HEK293 (cell line): ENCODE results near the gene IGSF3.

Experiments used
- CTCF ChIA-PET: fragments of 350-600 bp; formaldehyde crosslinking; extraction: SDS; loops from one replicate; lab custom pipeline; 2021; ENCODE audit warnings: antibody characterized with exemption; lab: Yijun Ruan, JAX
- POLR2A ChIA-PET: fragments of 300-600 bp; formaldehyde crosslinking; extraction: SDS; loops from one replicate; lab custom pipeline; 2020; ENCODE audit warnings: antibody characterized with exemption, inconsistent platforms; lab: Yijun Ruan, JAX
- H3K27ac ChIP-seq: fragments of 200-500 bp; sonication (Bioruptor generic); 2 replicates; pipeline ENCODE4 v1.5.1; 2014; ENCODE audit warnings: low read depth, low read length, control low read depth, inconsistent platforms; ENCODE audit errors: extremely low read depth
- H3K36me3 ChIP-seq, 2 experiments: fragments of 200-500 bp in 1 of 2; sonication (Bioruptor generic) in 1 of 2; 1 replicate in 1 of 2; 2 replicates in 1 of 2; pipeline ENCODE4 v1.5.1; 2014 to 2017; ENCODE audit warnings: inconsistent platforms in 2 of 2, low read length in 2 of 2; ENCODE audit not compliant: control insufficient read depth in 2 of 2, insufficient read depth in 1 of 2
- H3K4me1 ChIP-seq: fragments of 200-500 bp; sonication (Bioruptor generic); 2 replicates; pipeline ENCODE4 v1.5.1; 2014; ENCODE audit warnings: mild to moderate bottlenecking, low read length, inconsistent platforms; ENCODE audit not compliant: control insufficient read depth, insufficient read depth
- H3K4me3 ChIP-seq: 2 replicates; pipeline ENCODE4 v1.5.1; 2011; ENCODE audit warnings: low read depth, mild to moderate bottlenecking, control low read depth, low read length, moderate library complexity
- H3K9me3 ChIP-seq: fragments of 200-500 bp; sonication (Bioruptor generic); 2 replicates; pipeline ENCODE4 v1.5.1; 2014; ENCODE audit warnings: low read depth, low read length, inconsistent platforms; ENCODE audit not compliant: control insufficient read depth, insufficient read depth
- FEZF1 ChIP-seq: fragments of 450-650 bp; formaldehyde crosslinking; IDR thresholded peaks from 2 replicates; pipeline ENCODE4 v1.5.1; 2016; ENCODE audit warnings: missing biosample characterization, missing genetic modification characterization
- HIC1 ChIP-seq: fragments of 450-650 bp; formaldehyde crosslinking; IDR thresholded peaks from 2 replicates; pipeline ENCODE4 v1.5.1; 2016; ENCODE audit warnings: missing biosample characterization, missing genetic modification characterization
- KLF7 ChIP-seq: fragments of 450-650 bp; formaldehyde crosslinking; IDR thresholded peaks from 2 replicates; pipeline ENCODE4 v1.5.1; 2016; ENCODE audit warnings: missing biosample characterization, missing genetic modification characterization, borderline replicate concordance
- KLF9 ChIP-seq: fragments of 450-650 bp; formaldehyde crosslinking; IDR thresholded peaks from 2 replicates; pipeline ENCODE4 v1.5.1; 2016; ENCODE audit warnings: missing biosample characterization, missing genetic modification characterization, low read depth
- MEIS1 ChIP-seq: sonication (generic); formaldehyde crosslinking; IDR thresholded peaks from 2 replicates; pipeline ENCODE4 v1.8.1; 2022; ENCODE audit warnings: missing genetic modification reagents, mild to moderate bottlenecking, borderline replicate concordance
- OSR2 ChIP-seq: fragments of 450-650 bp; formaldehyde crosslinking; IDR thresholded peaks from 2 replicates; pipeline ENCODE4 v1.5.1; 2016; ENCODE audit warnings: missing biosample characterization, missing genetic modification characterization
- PRDM1 ChIP-seq: fragments of 450-650 bp; formaldehyde crosslinking; IDR thresholded peaks from 2 replicates; pipeline ENCODE4; 2016; ENCODE audit warnings: missing biosample characterization, missing genetic modification characterization
- SCRT2 ChIP-seq: fragments of 450-650 bp; formaldehyde crosslinking; IDR thresholded peaks from 2 replicates; pipeline ENCODE4 v1.5.1; 2016; ENCODE audit warnings: missing biosample characterization, missing genetic modification characterization
- YY1 ChIP-seq: fragments of 450-650 bp; formaldehyde crosslinking; IDR thresholded peaks from 2 replicates; pipeline ENCODE4 v1.5.1; 2018; ENCODE audit warnings: missing biosample characterization, missing genetic modification characterization
- ZBTB20 ChIP-seq: fragments of 450-650 bp; formaldehyde crosslinking; IDR thresholded peaks from 2 replicates; pipeline ENCODE4 v1.5.1; 2016; ENCODE audit warnings: missing biosample characterization, missing genetic modification characterization
- ZFHX2 ChIP-seq: fragments of 450-650 bp; formaldehyde crosslinking; conservative IDR thresholded peaks from 2 replicates; pipeline ENCODE4 v1.5.1; 2016; ENCODE audit warnings: missing biosample characterization, missing genetic modification characterization
- ZFP69B ChIP-seq: fragments of 450-650 bp; formaldehyde crosslinking; IDR thresholded peaks from 2 replicates; pipeline ENCODE4 v1.5.1; 2016; ENCODE audit warnings: missing biosample characterization, missing genetic modification characterization
- ZNF133 ChIP-seq: fragments of 450-650 bp; formaldehyde crosslinking; IDR thresholded peaks from 2 replicates; pipeline ENCODE4 v1.5.1; 2016; ENCODE audit warnings: missing biosample characterization, missing genetic modification characterization
- ZNF155 ChIP-seq: fragments of 450-650 bp; formaldehyde crosslinking; IDR thresholded peaks from 2 replicates; pipeline ENCODE4 v1.5.1; 2016; ENCODE audit warnings: missing biosample characterization, missing genetic modification characterization
- ZNF169 ChIP-seq: fragments of 450-650 bp; formaldehyde crosslinking; IDR thresholded peaks from 2 replicates; pipeline ENCODE4 v1.5.1; 2016; ENCODE audit warnings: missing biosample characterization, missing genetic modification characterization
- ZNF274 ChIP-seq, 2 experiments: fragments of 200-500 bp in 1 of 2; fragments of 450-650 bp in 1 of 2; sonication (Bioruptor generic) in 1 of 2; formaldehyde crosslinking in 1 of 2; IDR thresholded peaks; 2 replicates each; pipeline versions ENCODE4 v1.5.1 to v1.6.1; 2014 to 2016; ENCODE audit warnings: borderline replicate concordance in 1 of 2, inconsistent platforms in 1 of 2, low read length in 1 of 2, missing biosample characterization in 1 of 2, missing genetic modification characterization in 1 of 2
- ZNF280C ChIP-seq: fragments of 450-650 bp; formaldehyde crosslinking; IDR thresholded peaks from 2 replicates; pipeline ENCODE4 v1.5.1; 2016; ENCODE audit warnings: missing biosample characterization, missing genetic modification characterization
- ZNF280D ChIP-seq: fragments of 450-650 bp; formaldehyde crosslinking; IDR thresholded peaks from 2 replicates; pipeline ENCODE4 v1.5.1; 2016; ENCODE audit warnings: missing biosample characterization, missing genetic modification characterization
- ZNF473 ChIP-seq: fragments of 450-650 bp; formaldehyde crosslinking; IDR thresholded peaks from 2 replicates; pipeline ENCODE4 v1.5.1; 2017; ENCODE audit warnings: missing biosample characterization, missing genetic modification characterization
- ZNF610 ChIP-seq: fragments of 450-650 bp; formaldehyde crosslinking; IDR thresholded peaks from 2 replicates; pipeline ENCODE4 v1.5.1; 2016; ENCODE audit warnings: missing biosample characterization, missing genetic modification characterization, borderline replicate concordance
- ZNF621 ChIP-seq: fragments of 450-650 bp; formaldehyde crosslinking; IDR thresholded peaks from 2 replicates; pipeline ENCODE4 v1.5.1; 2017; ENCODE audit warnings: missing biosample characterization, missing genetic modification characterization
- ZNF670 ChIP-seq: fragments of 450-650 bp; formaldehyde crosslinking; IDR thresholded peaks from 2 replicates; pipeline ENCODE4 v1.5.1; 2016; ENCODE audit warnings: missing biosample characterization, missing genetic modification characterization, low read depth
- ZNF791 ChIP-seq: fragments of 450-650 bp; formaldehyde crosslinking; IDR thresholded peaks from 2 replicates; pipeline ENCODE4 v1.5.1; 2016; ENCODE audit warnings: missing biosample characterization, missing genetic modification characterization
- ZSCAN4 ChIP-seq: fragments of 450-650 bp; formaldehyde crosslinking; IDR thresholded peaks from 2 replicates; pipeline ENCODE4 v1.5.1; 2017; ENCODE audit warnings: missing biosample characterization, missing genetic modification characterization

IGSF3 gene

GRCh38 chr1:116545359-116545705, 122.2 kb downstream of the IGSF3 start (continued):
- TF ChIP-seq ZNF610 (tag by site-specific recombination) (no peak), SCRT2 (tag by site-specific recombination) (no peak), ZNF670 (tag by site-specific recombination) (no peak), ZFHX2 (tag by site-specific recombination) (no peak), KLF7 (tag by site-specific recombination) (no peak), OSR2 (tag by site-specific recombination) (no peak), ZNF280D (no peak)

- Histone ChIP-seq H3K36me3 (peaks cover 0 to 8% of the 10 kb centered on the region in 2 experiments; a peak in 1 of 3 replicates), H3K4me1 (peaks cover 2% of the 10 kb centered on the region; the same call in 1 of the 2 replicates), H3K27ac (no peak overlapping the region), H3K4me3 (no peak overlapping the region), H3K9me3 (no peaks in the 10 kb centered on the region)
- ChIA-PET POLR2A (no interaction called here), CTCF (interaction anchor here (0.6 kb wide), 1 partner anchor 411 kb away, joined by 3 read pairs; no protein-coding TSS in a partner anchor)
- TF ChIP-seq ZNF280C (tag by site-specific recombination) (no peak), MEIS1 (CRISPR knock-in tag) (no peak), ZNF155 (tag by site-specific recombination) (no peak), HIC1 (no peak), KLF9 (tag by site-specific recombination) (no peak), ZFP69B (tag by site-specific recombination) (no peak), YY1 (no peak), ZNF473 (no peak), ZNF169 (tag by site-specific recombination) (no peak), KLF7 (tag by site-specific recombination) (no peak), ZBTB20 (tag by site-specific recombination) (no peak), ZNF791 (tag by site-specific recombination) (no peak), ZNF621 (tag by site-specific recombination) (no peak), ZNF274 (IDR thresholded peaks at IDR 0.05; ENCODE audit: low read length) (no peak), ZNF274 (tag by site-specific recombination; IDR thresholded peaks at IDR 0.05; ENCODE audit: borderline replicate concordance) (no peak), PRDM1 (tag by site-specific recombination) (no peak), ZNF133 (no peak), FEZF1 (tag by site-specific recombination) (no peak), ZSCAN4 (tag by site-specific recombination) (no peak)
These were observed 122.8 kb downstream of the IGSF3 start for GRCh38 chr1:116544588-116545358.
